RWPE2 (cell line): ENCODE data around the gene POLD4.

ENCODE experiments used
- ATAC-seq: fragments of 200-7000 bp; cut with Tn5 transposase; 3 replicates; pipeline ENCODE4 v1.9.1; 2021; ENCODE audit warnings: low read depth
- DNase-seq: peaks from one replicate; pipeline ENCODE4 v3.0.0-alpha.2; 2020; ENCODE audit warnings: low spot score
- H3K27ac ChIP-seq: fragments of 450-650 bp; 2 replicates; pipeline ENCODE4 v1.5.1; 2017; ENCODE audit warnings: mild to moderate bottlenecking; ENCODE audit not compliant: poor library complexity, severe bottlenecking
- H3K27me3 ChIP-seq: fragments of 250-450 bp; sonication (Bioruptor Pico); 2 replicates; pipeline ENCODE4 v1.5.1; 2021; ENCODE audit warnings: mild to moderate bottlenecking, moderate library complexity; ENCODE audit not compliant: insufficient read depth, poor library complexity, severe bottlenecking
- H3K36me3 ChIP-seq: fragments of 250-450 bp; sonication (Bioruptor Pico); 2 replicates; pipeline ENCODE4 v1.5.1; 2020; ENCODE audit warnings: low read depth, mild to moderate bottlenecking, moderate library complexity
- H3K4me1 ChIP-seq: fragments of 250-450 bp; sonication (Bioruptor Pico); 2 replicates; pipeline ENCODE4 v1.5.1; 2021; ENCODE audit warnings: mild to moderate bottlenecking, moderate library complexity; ENCODE audit not compliant: insufficient read depth, poor library complexity, severe bottlenecking
- H3K4me3 ChIP-seq: fragments of 250-450 bp; sonication (Bioruptor Pico); 2 replicates; pipeline ENCODE4 v1.5.1; 2021; ENCODE audit warnings: mild to moderate bottlenecking, moderate library complexity; ENCODE audit not compliant: severe bottlenecking
- H3K9me3 ChIP-seq: fragments of 250-450 bp; sonication (Bioruptor Pico); 2 replicates; pipeline ENCODE4 v1.5.1; 2021; ENCODE audit warnings: mild to moderate bottlenecking, moderate library complexity; ENCODE audit not compliant: severe bottlenecking
- CTCF ChIP-seq: fragments of 450-650 bp; IDR thresholded peaks from one replicate; pipeline ENCODE4 v1.5.1; 2017; ENCODE audit warnings: mild to moderate bottlenecking, moderate library complexity; ENCODE audit not compliant: poor library complexity, severe bottlenecking

Gene POLD4

GRCh38 chr11:67370351-67371076 lies 17.2 kb upstream of the POLD4 start:
- H3K4me3 ChIP-seq: no peak overlapping the region

GRCh38 chr11:67369801-67370284 lies 16.5 kb upstream of the POLD4 start:
- Histone ChIP-seq H3K36me3 (no peaks in the 10 kb centered on the region), H3K27ac (no peak overlapping the region), H3K4me3 (no peak overlapping the region), H3K27me3 (no peaks in the 10 kb centered on the region), H3K9me3 (no peaks in the 10 kb centered on the region), H3K4me1 (peaks cover 5% of the 10 kb centered on the region)
- TF ChIP-seq CTCF: no peak
- no peak for ATAC-seq
- DNase-seq: no peak

More at GRCh38 chr11:67370351-67371076, 17.2 kb upstream of the POLD4 start:
- H3K27ac ChIP-seq: peak overlapping the region; percentile 89
- peaks cover 8% of the 10 kb centered on the region for H3K4me1 ChIP-seq
- DNase-seq (no peak), ATAC-seq (no peak)
- no peaks in the 10 kb centered on the region for H3K27me3 ChIP-seq
- H3K9me3 ChIP-seq: no peaks in the 10 kb centered on the region
- no peaks in the 10 kb centered on the region for H3K36me3 ChIP-seq
- TF ChIP-seq CTCF: no peak

GRCh38 chr11:67369275-67369674 lies 15.9 kb upstream of the POLD4 start:
- H3K27me3 ChIP-seq: no peaks in the 10 kb centered on the region
- no peak for TF ChIP-seq CTCF
- no peaks in the 10 kb centered on the region for H3K36me3 ChIP-seq
- ATAC-seq (no peak), DNase-seq (no peak)
- no peaks in the 10 kb centered on the region for H3K9me3 ChIP-seq
- no peaks in the 10 kb centered on the region for H3K4me1 ChIP-seq
- H3K4me3 ChIP-seq: no peak overlapping the region
- H3K27ac ChIP-seq: no peak overlapping the region

DNA sequence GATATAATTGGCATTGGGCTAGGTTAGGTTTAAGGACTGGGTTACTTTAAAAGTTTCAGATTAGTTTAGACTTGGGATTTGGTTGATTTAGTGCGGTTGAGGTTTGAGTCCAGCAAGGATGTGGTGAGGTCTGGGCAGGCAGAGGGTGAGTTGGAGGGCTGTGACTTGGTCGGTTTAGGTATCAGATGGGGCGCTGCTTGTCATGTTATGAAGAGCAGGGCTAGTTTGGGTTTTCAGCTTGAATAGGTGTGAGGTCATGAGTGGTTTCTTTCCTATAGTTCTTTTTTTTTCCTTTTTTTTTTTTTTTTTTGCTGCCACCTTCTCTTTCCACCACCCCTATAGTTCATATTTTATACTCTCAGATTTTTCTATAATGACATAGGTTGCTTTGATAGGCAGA lies 15.3 kb upstream of the POLD4 start:
- no peaks in the 10 kb centered on the region for H3K27me3 ChIP-seq
- DNase-seq (no peak), ATAC-seq (no peak)
- no peaks in the 10 kb centered on the region for H3K4me1 ChIP-seq
- no peak overlapping the region for H3K27ac ChIP-seq
- H3K4me3 ChIP-seq: no peak overlapping the region
- H3K36me3 ChIP-seq: no peaks in the 10 kb centered on the region
- no peaks in the 10 kb centered on the region for H3K9me3 ChIP-seq
- TF ChIP-seq CTCF: no peak

- H3K9me3 ChIP-seq: no peaks in the 10 kb centered on the region
- TF ChIP-seq CTCF: no peak
- H3K36me3 ChIP-seq: no peaks in the 10 kb centered on the region
- no peaks in the 10 kb centered on the region for H3K4me1 ChIP-seq
- ATAC-seq: no peak
- DNase-seq: no peak
- H3K27me3 ChIP-seq: no peaks in the 10 kb centered on the region
- no peak overlapping the region for H3K27ac ChIP-seq
- H3K4me3 ChIP-seq: no peak overlapping the region
Observed at GRCh38 chr11:67367761-67368227, 14.4 kb upstream of the POLD4 start.
